SK-N-SH (cell line): ENCODE data around the gene GSE1. TPM values are rescaled to one million over a fixed set of nuclear protein-coding genes. Genes with fewer than 3 reads are reported as not detected.

ENCODE experiments used
- CTCF ChIA-PET: fragments of 300-600, 350-600 bp; formaldehyde crosslinking; extraction: SDS; loops from one replicate; lab custom pipeline; 2021; lab: Yijun Ruan, JAX
- POLR2A ChIA-PET: fragments of 350-600 bp; sonication (Branson Sonifier 250); formaldehyde crosslinking; extraction: SDS; loops from one replicate; lab custom pipeline; 2020; ENCODE audit warnings: antibody characterized with exemption, inconsistent platforms; lab: Yijun Ruan, JAX
- DNase-seq: peaks from one replicate; pipeline ENCODE4 v3.0.0; 2012
- H2AFZ ChIP-seq: fragments of 200-600 bp; sonication (generic); 2 replicates; pipeline ENCODE4 v1.8.1; 2016; ENCODE audit warnings: antibody characterized with exemption, mild to moderate bottlenecking, low read depth
- H3F3A ChIP-seq: fragments of 200-600 bp; sonication (generic); replicated peaks from 2 replicates; pipeline ENCODE3; 2016; ENCODE audit warnings: antibody characterized with exemption, mild to moderate bottlenecking; ENCODE audit not compliant: insufficient read depth
- H3K27ac ChIP-seq, 2 experiments: fragments of 200-500 bp in 1 of 2; fragments of 200-600 bp in 1 of 2; sonication (Bioruptor generic) in 1 of 2; sonication (generic), shearing (Covaris generic) in 1 of 2; 2 replicates each; pipeline versions ENCODE4 v1.5.1 to v1.6.1; 2014 to 2016; ENCODE audit warnings: low read depth in 2 of 2, inconsistent platforms in 1 of 2, low read length in 1 of 2, mild to moderate bottlenecking in 1 of 2, mixed read lengths in 1 of 2
- H3K27me3 ChIP-seq: fragments of 200-600 bp; sonication (generic), shearing (Covaris generic); 2 replicates; pipeline ENCODE4 v1.6.1; 2016; ENCODE audit warnings: mixed run types; ENCODE audit not compliant: insufficient read depth
- H3K36me3 ChIP-seq, 2 experiments: fragments of 200-500 bp in 1 of 2; fragments of 200-600 bp in 1 of 2; sonication (Bioruptor generic) in 1 of 2; sonication (generic) in 1 of 2; replicated peaks in 1 of 2; 2 replicates each; pipeline versions ENCODE3 to v1.5.1; 2014 to 2016; ENCODE audit warnings: low read length in 1 of 2, mild to moderate bottlenecking in 1 of 2; ENCODE audit not compliant: insufficient read depth in 2 of 2, control insufficient read depth in 1 of 2
- H3K4me1 ChIP-seq, 2 experiments: fragments of 200-500 bp in 1 of 2; fragments of 200-600 bp in 1 of 2; sonication (Bioruptor generic) in 1 of 2; sonication (generic), shearing (Covaris generic) in 1 of 2; 2 replicates each; pipeline versions ENCODE4 v1.5.1 to v1.6.1; 2014 to 2016; ENCODE audit warnings: low read depth in 1 of 2, low read length in 1 of 2, mixed run types in 1 of 2; ENCODE audit not compliant: insufficient read depth in 2 of 2, control insufficient read depth in 1 of 2
- H3K4me2 ChIP-seq: fragments of 200-600 bp; sonication (generic), shearing (Covaris generic); 2 replicates; pipeline ENCODE4 v1.6.1; 2017; ENCODE audit warnings: mixed run types
- H3K4me3 ChIP-seq, 2 experiments: fragments of 200-500 bp in 1 of 2; fragments of 200-600 bp in 1 of 2; sonication (Bioruptor generic) in 1 of 2; sonication (generic), shearing (Covaris generic) in 1 of 2; 2 replicates each; pipeline versions ENCODE4 v1.5.1 to v1.8.1; 2014 to 2016; ENCODE audit warnings: low read depth in 2 of 2, inconsistent platforms in 1 of 2, low read length in 1 of 2, mild to moderate bottlenecking in 1 of 2, mixed read lengths in 1 of 2, moderate library complexity in 1 of 2
- H3K79me2 ChIP-seq: fragments of 200-600 bp; sonication (generic); 2 replicates; pipeline ENCODE4 v1.8.1; 2017; ENCODE audit warnings: mild to moderate bottlenecking; ENCODE audit not compliant: insufficient read depth
- H3K9ac ChIP-seq: fragments of 200-600 bp; sonication (generic); 2 replicates; pipeline ENCODE4 v1.6.1; 2017; ENCODE audit warnings: mixed run types
- H3K9me2 ChIP-seq: fragments of 200-600 bp; sonication (generic); 2 replicates; pipeline ENCODE4 v1.6.1; 2017; ENCODE audit warnings: mixed run types
- H3K9me3 ChIP-seq: fragments of 200-600 bp; sonication (generic); 2 replicates; pipeline ENCODE4 v1.6.1; 2017; ENCODE audit warnings: mixed run types, mild to moderate bottlenecking, moderate library complexity
- H4K20me1 ChIP-seq: fragments of 200-600 bp; sonication (generic); 2 replicates; pipeline ENCODE4 v1.6.1; 2017; ENCODE audit warnings: mild to moderate bottlenecking, mixed run types; ENCODE audit not compliant: insufficient read depth
- CHD2 ChIP-seq: fragments of 150-350 bp; IDR thresholded peaks from 2 replicates; pipeline ENCODE4 v1.6.1; 2018; ENCODE audit warnings: low read length; ENCODE audit not compliant: partially characterized antibody
- NRF1 ChIP-seq: IDR thresholded peaks from 2 replicates; pipeline ENCODE4 v1.6.1; 2012; ENCODE audit warnings: low read depth, mild to moderate bottlenecking, low read length
- POLR2AphosphoS5 ChIP-seq: IDR thresholded peaks from 2 replicates; pipeline ENCODE4 v1.6.1; 2012; ENCODE audit warnings: low read depth, low read length
- RAD21 ChIP-seq: IDR thresholded peaks from 2 replicates; pipeline ENCODE4 v1.6.1; 2012; ENCODE audit warnings: mild to moderate bottlenecking, low read length
- SMC3 ChIP-seq: IDR thresholded peaks from 2 replicates; pipeline ENCODE4 v1.6.1; 2012; ENCODE audit warnings: low read depth, low read length, improper control_type of control experiment
- WGBS: methylation state at CpG from one replicate; pipeline ENCODE4 v1.1.6; 2017; ENCODE audit warnings: low lambda C conversion rate; 5-methylcytosine and 5-hydroxymethylcytosine counted together
- polyA plus RNA-seq, 3 experiments: library from polyadenylated mRNA; depleted of rRNA; stranded (reverse); fragments of >200 nt; gene quantifications; 2 replicates each; pipeline ENCODE4 v1.2.3, GENCODE V29; 2012
- TF ChIP-seq, protein P1 (sequence below): IDR thresholded peaks from 2 replicates; pipeline ENCODE4 v1.4.0; 2012; ENCODE audit warnings: low read depth, borderline replicate concordance
- TF ChIP-seq, protein P2 (sequence below): IDR thresholded peaks from 2 replicates; pipeline ENCODE4 v1.6.1; 2012; ENCODE audit warnings: mild to moderate bottlenecking, low read depth, low read length, moderate library complexity

Gene GSE1
- polyA plus RNA-seq, 1 of the 3 experiments (the other 2 are of a cell fraction), result 26.5 TPM

DNA sequence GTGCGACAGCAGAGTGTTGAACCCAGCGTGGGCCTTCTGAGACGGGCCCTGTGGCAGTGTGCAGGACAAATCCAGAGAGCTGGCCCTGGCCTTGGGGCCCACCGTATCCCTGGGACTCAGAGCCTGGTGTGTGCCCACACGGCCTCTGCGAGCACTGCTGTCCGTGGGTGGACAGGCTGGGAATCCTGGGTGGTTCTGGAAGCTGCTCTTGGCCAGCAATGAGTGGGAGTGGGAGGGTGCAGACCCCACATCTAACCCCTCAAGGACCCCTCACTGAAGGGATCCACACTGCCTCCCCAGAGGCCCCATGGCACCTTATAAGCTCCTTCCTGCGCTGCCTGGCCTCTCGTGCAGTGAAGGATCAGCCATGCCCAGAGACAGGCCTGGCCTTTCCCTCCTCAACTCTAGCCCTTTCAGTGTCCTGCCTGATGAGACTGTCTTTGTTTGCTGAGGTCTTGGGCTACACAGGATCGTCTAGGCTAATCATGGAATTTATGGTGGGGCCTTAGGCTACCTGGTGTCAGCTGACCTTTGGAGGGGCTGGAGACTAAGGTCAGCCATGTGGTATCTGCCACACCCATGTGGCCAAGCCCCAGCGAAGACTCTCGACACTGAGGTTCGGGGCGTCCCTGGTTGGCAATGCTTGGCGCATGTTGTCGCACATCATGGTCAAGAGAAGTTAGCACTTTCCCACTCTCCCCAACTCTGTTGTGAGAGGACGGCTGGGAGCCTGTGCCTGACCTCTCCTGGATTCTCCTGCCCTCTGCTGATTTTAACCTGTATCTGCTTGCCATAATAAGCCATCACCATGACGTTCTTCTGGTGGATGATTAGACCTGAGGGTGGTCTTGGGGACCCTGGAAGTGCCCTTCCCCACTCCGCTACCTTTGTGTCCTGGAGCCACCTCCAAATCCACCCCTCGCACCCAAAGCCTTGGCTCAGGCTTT is 92.1 kb downstream of the GSE1 start:
- H3K27ac ChIP-seq, result no peak overlapping the region
- TF ChIP-seq, protein P1, sequence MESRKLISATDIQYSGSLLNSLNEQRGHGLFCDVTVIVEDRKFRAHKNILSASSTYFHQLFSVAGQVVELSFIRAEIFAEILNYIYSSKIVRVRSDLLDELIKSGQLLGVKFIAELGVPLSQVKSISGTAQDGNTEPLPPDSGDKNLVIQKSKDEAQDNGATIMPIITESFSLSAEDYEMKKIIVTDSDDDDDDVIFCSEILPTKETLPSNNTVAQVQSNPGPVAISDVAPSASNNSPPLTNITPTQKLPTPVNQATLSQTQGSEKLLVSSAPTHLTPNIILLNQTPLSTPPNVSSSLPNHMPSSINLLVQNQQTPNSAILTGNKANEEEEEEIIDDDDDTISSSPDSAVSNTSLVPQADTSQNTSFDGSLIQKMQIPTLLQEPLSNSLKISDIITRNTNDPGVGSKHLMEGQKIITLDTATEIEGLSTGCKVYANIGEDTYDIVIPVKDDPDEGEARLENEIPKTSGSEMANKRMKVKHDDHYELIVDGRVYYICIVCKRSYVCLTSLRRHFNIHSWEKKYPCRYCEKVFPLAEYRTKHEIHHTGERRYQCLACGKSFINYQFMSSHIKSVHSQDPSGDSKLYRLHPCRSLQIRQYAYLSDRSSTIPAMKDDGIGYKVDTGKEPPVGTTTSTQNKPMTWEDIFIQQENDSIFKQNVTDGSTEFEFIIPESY, result no peak
- TF ChIP-seq RAD21 (peak; percentile 16; the same call in 1 of the 2 replicates), SMC3 (no peak), POLR2AphosphoS5 (no peak)
- TF ChIP-seq, protein P2, sequence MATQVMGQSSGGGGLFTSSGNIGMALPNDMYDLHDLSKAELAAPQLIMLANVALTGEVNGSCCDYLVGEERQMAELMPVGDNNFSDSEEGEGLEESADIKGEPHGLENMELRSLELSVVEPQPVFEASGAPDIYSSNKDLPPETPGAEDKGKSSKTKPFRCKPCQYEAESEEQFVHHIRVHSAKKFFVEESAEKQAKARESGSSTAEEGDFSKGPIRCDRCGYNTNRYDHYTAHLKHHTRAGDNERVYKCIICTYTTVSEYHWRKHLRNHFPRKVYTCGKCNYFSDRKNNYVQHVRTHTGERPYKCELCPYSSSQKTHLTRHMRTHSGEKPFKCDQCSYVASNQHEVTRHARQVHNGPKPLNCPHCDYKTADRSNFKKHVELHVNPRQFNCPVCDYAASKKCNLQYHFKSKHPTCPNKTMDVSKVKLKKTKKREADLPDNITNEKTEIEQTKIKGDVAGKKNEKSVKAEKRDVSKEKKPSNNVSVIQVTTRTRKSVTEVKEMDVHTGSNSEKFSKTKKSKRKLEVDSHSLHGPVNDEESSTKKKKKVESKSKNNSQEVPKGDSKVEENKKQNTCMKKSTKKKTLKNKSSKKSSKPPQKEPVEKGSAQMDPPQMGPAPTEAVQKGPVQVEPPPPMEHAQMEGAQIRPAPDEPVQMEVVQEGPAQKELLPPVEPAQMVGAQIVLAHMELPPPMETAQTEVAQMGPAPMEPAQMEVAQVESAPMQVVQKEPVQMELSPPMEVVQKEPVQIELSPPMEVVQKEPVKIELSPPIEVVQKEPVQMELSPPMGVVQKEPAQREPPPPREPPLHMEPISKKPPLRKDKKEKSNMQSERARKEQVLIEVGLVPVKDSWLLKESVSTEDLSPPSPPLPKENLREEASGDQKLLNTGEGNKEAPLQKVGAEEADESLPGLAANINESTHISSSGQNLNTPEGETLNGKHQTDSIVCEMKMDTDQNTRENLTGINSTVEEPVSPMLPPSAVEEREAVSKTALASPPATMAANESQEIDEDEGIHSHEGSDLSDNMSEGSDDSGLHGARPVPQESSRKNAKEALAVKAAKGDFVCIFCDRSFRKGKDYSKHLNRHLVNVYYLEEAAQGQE, result no peak
- 91% methylated on average over 17 of the region's 20 CpGs for WGBS
- H3F3A ChIP-seq, result no peaks in the 10 kb centered on the region
- no peaks in the 10 kb centered on the region for H3K9me2 ChIP-seq
- H4K20me1 ChIP-seq, result no peaks in the 10 kb centered on the region
- no peak overlapping the region for H3K4me2 ChIP-seq
- no peaks in the 10 kb centered on the region for H3K4me1 ChIP-seq
- H3K36me3 ChIP-seq, result no peaks in the 10 kb centered on the region
- no peak overlapping the region for H2AFZ ChIP-seq
- H3K27me3 ChIP-seq, result no peaks in the 10 kb centered on the region
- H3K9me3 ChIP-seq, result no peaks in the 10 kb centered on the region
- CTCF ChIA-PET, result interaction anchor here (2.3 kb wide), 1 partner anchor 12 kb away, joined by 12 read pairs; no protein-coding TSS in a partner anchor
- POLR2A ChIA-PET, result no interaction called here
- H3K9ac ChIP-seq, result no peak overlapping the region
- no peaks in the 10 kb centered on the region for H3K79me2 ChIP-seq
- no peak overlapping the region for H3K4me3 ChIP-seq
- no peak for DNase-seq

DNA sequence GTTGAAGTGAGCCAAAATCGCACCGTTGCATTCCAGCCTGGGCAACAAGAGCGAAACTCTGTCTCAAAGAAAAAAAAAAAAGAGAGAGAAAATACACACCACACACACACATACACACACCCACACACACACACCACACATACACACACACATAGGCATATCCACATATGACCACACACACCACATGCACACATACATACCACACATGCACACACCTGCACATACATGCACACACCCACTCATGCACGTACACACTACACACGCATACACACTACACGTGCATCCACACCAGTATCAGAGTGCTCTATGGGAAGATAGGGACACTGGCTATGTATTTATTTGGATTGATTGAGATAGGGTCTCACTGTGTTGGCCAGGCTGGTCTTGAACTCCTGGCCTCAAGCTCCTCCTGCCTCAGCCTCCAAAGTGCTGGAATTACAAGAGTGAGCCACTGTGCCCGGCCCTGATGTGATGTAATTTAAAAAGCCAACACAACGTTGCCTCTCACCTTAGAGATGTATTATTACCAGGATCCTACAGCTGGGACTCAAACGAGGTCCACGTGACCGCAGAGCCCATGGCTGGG is 93.4 kb downstream of the GSE1 start:
- no peaks in the 10 kb centered on the region for H4K20me1 ChIP-seq
- H2AFZ ChIP-seq, result no peak overlapping the region
- no peak for DNase-seq
- no peak overlapping the region for H3K4me2 ChIP-seq
- H3K79me2 ChIP-seq, result no peaks in the 10 kb centered on the region
- H3K9me3 ChIP-seq, result no peaks in the 10 kb centered on the region
- no peaks in the 10 kb centered on the region for H3K36me3 ChIP-seq
- no peak overlapping the region for H3K9ac ChIP-seq
- 97% methylated on average over 11 of the region's 11 CpGs for WGBS
- CTCF ChIA-PET, result interaction anchor here (1.2 kb wide), 1 partner anchor 11 kb away, joined by 3 read pairs; no protein-coding TSS in a partner anchor
- POLR2A ChIA-PET, result no interaction called here
- no peak overlapping the region for H3K4me3 ChIP-seq
- no peaks in the 10 kb centered on the region for H3K27me3 ChIP-seq
- no peaks in the 10 kb centered on the region for H3F3A ChIP-seq
- H3K9me2 ChIP-seq, result no peaks in the 10 kb centered on the region
- H3K27ac ChIP-seq, result no peak overlapping the region
- no peaks in the 10 kb centered on the region for H3K4me1 ChIP-seq
- TF ChIP-seq CHD2 (no peak), NRF1 (no peak), POLR2AphosphoS5 (no peak)
- TF ChIP-seq, protein P2, result no peak
